MG63 (cell line): Measurements from ENCODE around the gene ENG. TPM values are rescaled to one million over a fixed set of nuclear protein-coding genes. Genes with fewer than 3 reads are reported as not detected.
"Not testable (repeated sequence)": the region's sequence is repeated elsewhere in the genome, so short reads cannot be mapped to it uniquely, and the experiment has no call there.

ENCODE experiments used
- DNase-seq: peaks from one replicate; pipeline ENCODE4 v3.0.0-alpha.2; 2020
- H3K27me3 ChIP-seq: fragments of 250-450 bp; sonication (Bioruptor Pico); 2 replicates; pipeline ENCODE4 v1.5.1; 2020; ENCODE audit warnings: mild to moderate bottlenecking, moderate library complexity
- H3K36me3 ChIP-seq: fragments of 250-450 bp; sonication (Bioruptor Pico); 2 replicates; pipeline ENCODE4 v1.5.1; 2020; ENCODE audit warnings: mild to moderate bottlenecking, moderate library complexity
- H3K4me3 ChIP-seq: fragments of 250-450 bp; sonication (Bioruptor Pico); 2 replicates; pipeline ENCODE4 v1.5.1; 2020; ENCODE audit warnings: mild to moderate bottlenecking, moderate library complexity
- H3K9me3 ChIP-seq: fragments of 250-450 bp; sonication (Bioruptor Pico); 2 replicates; pipeline ENCODE4 v1.5.1; 2020; ENCODE audit warnings: mild to moderate bottlenecking, moderate library complexity
- total RNA-seq: library from RNA; depleted of rRNA; stranded (reverse); fragments of >200 nt; shearing (Covaris generic); gene quantifications from 2 replicates; pipeline ENCODE4 v1.2.3, GENCODE V29; 2014; ENCODE audit warnings: low replicate concordance

ENG gene
- total RNA-seq, 1 experiment from 2014 or later: 14.0 TPM

DNA sequence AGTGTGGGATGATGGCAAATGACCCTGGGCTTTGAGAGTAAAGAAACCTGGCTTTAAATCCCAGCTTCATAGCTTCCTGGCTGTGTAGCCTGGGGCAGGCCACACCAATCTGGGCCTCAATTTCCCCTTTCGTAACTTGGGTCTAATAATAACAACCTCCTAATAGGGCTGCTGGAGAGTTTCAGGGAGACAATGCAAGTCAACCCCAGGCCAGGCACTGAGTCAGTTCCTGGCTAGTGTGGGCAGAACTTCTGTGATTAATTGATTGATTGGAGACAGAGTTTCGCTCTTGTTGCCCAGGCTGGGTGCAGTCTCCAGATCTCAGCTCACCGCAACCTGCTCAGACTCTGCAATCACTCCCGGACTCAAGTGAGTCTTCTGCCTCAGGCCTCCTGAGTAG is 72.7 kb downstream of the ENG start:
- no peak overlapping the region for H3K4me3 ChIP-seq
- no peaks in the 10 kb centered on the region for H3K27me3 ChIP-seq
- H3K36me3 ChIP-seq: peaks cover 7% of the 10 kb centered on the region
- DNase-seq: no peak
- no peaks in the 10 kb centered on the region for H3K9me3 ChIP-seq

- DNase-seq, H3K36me3 ChIP-seq, H3K9me3 ChIP-seq, H3K4me3 ChIP-seq, H3K27me3 ChIP-seq: not testable (repeated sequence)
Measured at GRCh38 chr9:127780909-127781308, 73.5 kb downstream of the ENG start.

DNA sequence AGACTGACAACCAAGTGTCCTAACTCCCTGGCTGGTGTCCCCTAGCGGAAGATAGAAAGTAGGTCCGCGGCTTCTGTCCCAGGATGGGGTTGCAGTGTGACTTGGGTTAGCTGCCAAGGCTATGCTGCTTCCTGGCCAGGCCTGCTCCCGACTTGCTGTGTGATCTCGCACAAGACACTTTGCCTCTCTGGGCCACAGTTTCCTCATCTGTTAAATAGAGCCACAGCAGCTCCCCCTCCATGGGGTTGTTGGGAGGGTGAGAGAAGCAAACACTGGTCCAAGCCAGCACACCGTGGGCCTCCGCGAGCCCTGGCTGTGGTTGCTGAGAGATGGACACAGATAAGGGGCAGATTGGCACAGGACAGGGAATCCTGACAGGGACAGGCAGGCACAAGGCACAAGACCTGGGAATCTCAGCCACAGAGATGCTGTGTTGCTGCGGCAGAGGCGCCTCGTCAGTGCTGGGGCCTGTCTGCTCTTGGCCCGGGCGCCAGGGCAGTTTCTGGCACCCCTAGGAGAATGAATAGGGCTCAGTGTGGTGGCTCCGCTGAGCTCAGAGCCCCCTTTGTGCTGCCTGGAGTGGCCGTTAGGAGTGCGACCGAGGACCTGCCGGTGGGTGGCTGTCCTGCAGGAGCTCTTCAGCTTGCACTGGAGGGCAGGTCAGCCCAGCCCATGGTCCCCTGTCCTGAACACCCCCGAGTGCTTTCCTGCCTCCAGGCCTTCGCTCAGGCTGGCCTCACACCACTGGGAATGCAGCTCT is 74.2 kb downstream of the ENG start:
- no peak for DNase-seq
- H3K36me3 ChIP-seq: no peaks in the 10 kb centered on the region
- H3K4me3 ChIP-seq: no peak overlapping the region
- no peaks in the 10 kb centered on the region for H3K27me3 ChIP-seq
- no peaks in the 10 kb centered on the region for H3K9me3 ChIP-seq

GRCh38 chr9:127779136-127779981 is 75.1 kb downstream of the ENG start:
- DNase-seq: no peak
- Histone ChIP-seq H3K27me3 (no peaks in the 10 kb centered on the region), H3K36me3 (no peaks in the 10 kb centered on the region), H3K4me3 (no peak overlapping the region), H3K9me3 (no peaks in the 10 kb centered on the region)

DNA sequence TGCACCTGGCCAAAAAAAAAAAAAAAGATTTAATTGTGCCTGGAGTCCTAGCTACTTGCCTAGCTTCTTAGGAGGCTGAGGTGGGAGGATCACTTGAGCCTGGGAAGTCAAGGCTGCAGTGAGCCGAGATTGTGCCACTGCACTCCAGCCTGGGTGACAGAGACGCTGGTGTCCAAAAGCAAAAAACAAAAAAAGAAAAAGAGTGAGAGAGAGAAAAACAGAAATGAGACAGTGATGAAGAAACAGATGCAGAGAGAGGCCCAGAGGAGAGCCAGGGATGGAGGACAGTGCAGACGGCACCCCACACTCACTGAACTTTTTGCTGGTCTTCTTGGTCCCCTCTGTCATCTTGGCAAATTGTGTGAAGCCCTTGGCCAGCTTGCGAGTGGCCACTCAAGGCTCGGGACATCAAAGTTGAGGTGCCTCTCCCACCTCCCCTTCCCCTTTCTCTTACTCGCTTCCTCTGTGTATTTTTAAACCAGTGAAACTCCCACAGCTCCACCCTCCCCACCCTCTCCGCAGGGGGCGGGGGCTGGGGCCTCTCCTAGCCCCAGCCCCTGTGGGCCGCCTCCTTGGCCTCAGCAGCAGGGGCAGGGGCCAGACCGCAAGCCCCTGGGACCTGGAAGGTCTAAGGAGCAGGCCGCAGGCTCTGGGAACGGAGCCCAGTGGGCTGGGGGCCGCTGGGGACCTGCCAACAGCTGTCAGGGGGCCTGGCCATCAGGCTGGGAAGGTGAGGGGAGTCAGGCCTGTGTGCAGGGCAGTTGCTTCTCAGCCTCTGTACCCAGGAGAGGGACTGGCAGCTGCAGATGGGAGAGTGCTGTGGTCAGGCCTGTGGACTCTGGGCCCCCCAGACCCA is 76.0 kb downstream of the ENG start, which contains the start of gene SH2D3C:
Gene SH2D3C, minus strand, starts transcription at position 387 of the 856 bp plus-strand sequence. Its CDS starts 39 bp downstream, at position 348.
- H3K9me3 ChIP-seq: no peaks in the 10 kb centered on the region
- no peak for DNase-seq
- no peaks in the 10 kb centered on the region for H3K27me3 ChIP-seq
- no peak within 1 kb of the TSS for H3K4me3 ChIP-seq
- no peaks in the 10 kb centered on the region for H3K36me3 ChIP-seq

- no peak for DNase-seq
- no peaks in the 10 kb centered on the region for H3K27me3 ChIP-seq
- no peak overlapping the region for H3K4me3 ChIP-seq
- no peaks in the 10 kb centered on the region for H3K9me3 ChIP-seq
- no peaks in the 10 kb centered on the region for H3K36me3 ChIP-seq
Measured at GRCh38 chr9:127777368-127777980, 77.0 kb downstream of the ENG start.

GRCh38 chr9:127776924-127777289 is 77.6 kb downstream of the ENG start:
- Histone ChIP-seq H3K9me3 (no peaks in the 10 kb centered on the region), H3K27me3 (no peaks in the 10 kb centered on the region), H3K4me3 (no peak overlapping the region), H3K36me3 (no peaks in the 10 kb centered on the region)
- no peak for DNase-seq

DNA sequence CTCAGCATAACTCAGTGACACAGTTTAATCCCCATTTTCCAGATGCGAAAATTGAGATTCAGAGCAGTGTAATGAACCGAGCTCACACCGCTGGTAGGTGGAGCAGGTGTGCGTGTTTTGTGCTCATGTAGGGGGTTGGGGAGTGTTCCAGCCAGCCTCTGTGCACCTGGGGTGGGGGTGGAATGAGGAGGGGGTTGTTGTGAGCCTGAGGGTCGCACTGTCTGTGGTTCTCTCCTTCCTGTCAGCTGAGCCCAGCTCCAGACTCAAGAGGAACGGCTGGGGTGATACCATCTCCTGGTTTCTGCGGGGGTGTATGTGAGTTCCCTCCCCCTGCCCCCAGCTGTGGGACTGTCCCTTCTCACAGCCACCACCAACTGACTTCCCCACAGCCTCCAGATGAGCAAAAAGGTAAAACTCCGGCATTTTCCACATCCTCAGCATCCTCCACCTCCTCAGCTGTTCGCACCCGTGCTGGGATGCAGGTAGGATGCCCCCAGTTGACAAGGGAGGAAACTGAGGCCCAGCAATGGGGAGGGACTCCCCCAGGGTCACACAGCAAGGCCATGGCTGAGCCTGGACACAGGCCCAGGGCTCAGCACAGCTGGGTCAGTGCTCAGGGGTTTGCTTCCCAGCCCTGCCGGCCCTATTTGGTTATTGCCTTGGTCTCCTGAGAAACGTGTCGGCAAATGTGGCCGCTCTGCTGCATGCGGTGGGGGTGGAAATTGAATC is 78.1 kb downstream of the ENG start:
- no peak overlapping the region for H3K4me3 ChIP-seq
- H3K27me3 ChIP-seq: no peaks in the 10 kb centered on the region
- no peak for DNase-seq
- no peaks in the 10 kb centered on the region for H3K36me3 ChIP-seq
- no peaks in the 10 kb centered on the region for H3K9me3 ChIP-seq

GRCh38 chr9:127773981-127774380 is 80.5 kb downstream of the ENG start:
- Histone ChIP-seq H3K4me3 (no peak overlapping the region), H3K27me3 (no peaks in the 10 kb centered on the region), H3K9me3 (no peaks in the 10 kb centered on the region), H3K36me3 (no peaks in the 10 kb centered on the region)
- no peak for DNase-seq

DNA sequence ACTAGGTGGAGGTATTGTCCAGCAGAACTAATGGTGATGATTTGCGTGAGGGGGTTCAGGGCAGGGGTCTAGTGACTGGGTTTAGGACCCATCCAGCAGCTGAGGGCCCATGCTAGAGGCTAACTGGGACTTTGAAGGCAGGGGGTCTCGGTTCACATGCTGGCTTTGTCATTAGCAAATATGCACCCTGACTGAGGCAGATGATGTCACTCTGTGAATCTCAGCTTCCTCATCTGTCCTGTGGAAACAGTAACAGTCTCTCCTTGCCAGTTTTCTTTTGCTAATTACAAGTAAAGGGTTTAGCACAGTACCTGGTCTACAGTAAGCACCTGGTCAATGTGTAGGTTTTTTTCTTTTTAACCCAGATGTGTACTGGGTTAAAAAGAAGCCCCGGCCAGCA is 81.2 kb downstream of the ENG start:
- Histone ChIP-seq H3K4me3 (no peak overlapping the region), H3K36me3 (no peaks in the 10 kb centered on the region), H3K27me3 (no peaks in the 10 kb centered on the region), H3K9me3 (no peaks in the 10 kb centered on the region)
- no peak for DNase-seq

GRCh38 chr9:127772603-127773002 is 81.9 kb downstream of the ENG start:
- DNase-seq: no peak
- H3K36me3 ChIP-seq: no peaks in the 10 kb centered on the region
- no peaks in the 10 kb centered on the region for H3K27me3 ChIP-seq
- no peak overlapping the region for H3K4me3 ChIP-seq
- H3K9me3 ChIP-seq: no peaks in the 10 kb centered on the region

DNA sequence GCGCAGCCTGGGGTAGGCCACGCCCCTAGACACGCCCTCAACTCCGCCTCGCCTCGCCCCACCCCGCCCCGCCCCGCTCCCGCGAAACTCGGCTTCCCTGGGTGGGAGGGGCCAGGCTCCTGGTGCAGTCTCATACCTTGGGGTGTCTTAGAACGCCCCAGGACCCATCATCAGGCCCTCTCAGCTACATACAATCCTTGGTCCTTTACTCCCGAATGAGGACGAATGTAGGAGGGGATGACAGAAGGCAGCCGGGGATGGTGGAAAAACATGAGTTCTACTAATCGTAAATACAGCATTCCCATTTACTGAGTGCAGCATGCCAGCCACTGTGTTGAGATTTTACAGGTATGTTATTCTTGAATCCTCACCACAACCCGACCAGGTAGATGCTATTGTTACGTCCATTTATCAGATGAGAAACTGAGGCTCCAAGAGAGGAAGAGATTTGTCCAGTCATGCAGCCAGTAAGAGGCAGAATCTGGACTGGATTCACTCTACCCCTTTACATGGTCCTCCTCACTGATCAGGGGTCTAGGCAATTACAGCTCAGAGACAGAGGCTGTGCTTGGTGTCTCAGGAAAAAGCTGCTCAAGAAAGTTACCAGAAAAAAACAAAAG is 82.8 kb downstream of the ENG start:
- DNase-seq: no peak
- no peaks in the 10 kb centered on the region for H3K27me3 ChIP-seq
- no peaks in the 10 kb centered on the region for H3K36me3 ChIP-seq
- no peaks in the 10 kb centered on the region for H3K9me3 ChIP-seq
- peak overlapping the region; percentile 46 for H3K4me3 ChIP-seq

DNA sequence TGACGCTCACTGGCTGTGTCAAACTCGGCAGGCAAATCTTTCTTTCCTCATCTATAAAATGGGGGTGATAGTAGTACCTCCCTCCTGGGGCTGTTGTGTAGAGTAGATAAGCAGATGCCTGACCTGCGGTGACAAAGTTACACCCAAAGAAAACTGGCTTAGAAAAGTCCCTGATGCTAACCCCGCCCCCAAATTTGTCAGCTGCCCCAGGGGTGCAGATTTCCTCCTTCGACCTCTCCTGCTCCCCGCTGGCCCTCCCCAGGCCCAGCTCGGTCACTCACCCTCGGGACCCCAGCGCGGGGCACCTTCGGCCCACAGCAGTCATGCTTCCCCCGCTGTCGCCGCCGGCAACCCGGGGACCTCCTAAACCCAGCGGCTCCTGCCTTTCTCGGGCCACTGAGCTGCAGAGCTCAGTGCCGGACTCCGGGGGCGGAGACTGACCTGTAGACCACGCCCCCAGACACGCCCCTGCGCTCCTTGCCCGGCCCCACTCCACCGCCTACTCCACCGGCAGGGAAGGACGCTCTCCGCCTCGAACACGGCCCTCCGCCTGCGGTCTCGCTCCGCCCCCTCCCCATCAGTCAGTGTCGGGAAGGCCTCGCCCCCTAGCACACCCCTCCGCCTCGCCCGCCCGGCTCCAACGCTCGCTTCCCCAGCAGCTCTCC is 83.4 kb downstream of the ENG start:
- peak overlapping the region; percentile 46 for H3K4me3 ChIP-seq
- no peaks in the 10 kb centered on the region for H3K9me3 ChIP-seq
- no peaks in the 10 kb centered on the region for H3K27me3 ChIP-seq
- peak; percentile 98 for DNase-seq
- no peaks in the 10 kb centered on the region for H3K36me3 ChIP-seq

- DNase-seq: no peak
- Histone ChIP-seq H3K9me3 (no peaks in the 10 kb centered on the region), H3K27me3 (no peaks in the 10 kb centered on the region), H3K36me3 (no peaks in the 10 kb centered on the region), H3K4me3 (no peak overlapping the region; the same call in 1 of the 2 replicates)
Measured at GRCh38 chr9:127770583-127770904, 83.9 kb downstream of the ENG start.

- Histone ChIP-seq H3K36me3 (no peaks in the 10 kb centered on the region), H3K27me3 (no peaks in the 10 kb centered on the region), H3K9me3 (no peaks in the 10 kb centered on the region), H3K4me3 (no peak overlapping the region)
- DNase-seq: no peak
Measured at GRCh38 chr9:127769929-127770582, 84.4 kb downstream of the ENG start.
